Tibial artery (tissue), 4 donors: ENCODE results near the gene ST3GAL4.
"Not testable (repeated sequence)": the region's sequence is repeated elsewhere in the genome, so short reads cannot be mapped to it uniquely, and the experiment has no call there.

ENCODE experiments used
- DNase-seq, 2 donors: peaks; one replicate each; pipeline ENCODE4 v3.0.0-alpha.2; 2019
- H3K27ac ChIP-seq, 2 donors: fragments of 200-600 bp; sonication (generic) in 1 of 2; 1 replicate in 1 of 2; 2 replicates in 1 of 2; pipeline ENCODE4 v1.5.1; 2018 to 2019; ENCODE audit warnings: mild to moderate bottlenecking in 1 of 2
- H3K27me3 ChIP-seq, 2 donors: fragments of 200-600 bp; sonication (generic) in 1 of 2; one replicate each; pipeline versions ENCODE4 v1.5.1 to v1.6.0; 2016 to 2019
- H3K36me3 ChIP-seq, 3 donors: fragments of 200-600 bp; sonication (generic) in 2 of 3; one replicate each; pipeline ENCODE4 v1.5.1; 2016 to 2019; ENCODE audit warnings: mild to moderate bottlenecking in 2 of 3
- H3K4me1 ChIP-seq, 4 donors: fragments of 200-600 bp; sonication (generic) in 2 of 4; 1 replicate in 3 of 4; 2 replicates in 1 of 4; pipeline ENCODE4 v1.5.1; 2016 to 2019
- H3K4me3 ChIP-seq, 2 donors: fragments of 200-600 bp; sonication (generic) in 1 of 2; 1 replicate in 1 of 2; 2 replicates in 1 of 2; pipeline ENCODE4 v1.5.1; 2018 to 2019; ENCODE audit warnings: mild to moderate bottlenecking in 2 of 2
- H3K9me3 ChIP-seq, 3 donors: fragments of 200-600 bp; sonication (generic) in 1 of 3; one replicate each; pipeline ENCODE4 v1.5.1; 2016 to 2019
- intact Hi-C: fragments of 100-400 bp; cut with DNase I; formaldehyde crosslinking; loops from one replicate; pipeline ENCODE4 v1.15.0; 2023; ENCODE audit warnings: low total_unique reads
- TF ChIP-seq, protein P1 (sequence below), 2 experiments: fragments of 200-600 bp in 1 of 2; fragments of 450-650 bp in 1 of 2; IDR thresholded peaks; one replicate each; pipeline ENCODE4 v1.5.1; 2017 to 2019; ENCODE audit warnings: antibody characterized with exemption in 2 of 2, mild to moderate bottlenecking in 1 of 2, moderate library complexity in 1 of 2

ST3GAL4 gene

DNA sequence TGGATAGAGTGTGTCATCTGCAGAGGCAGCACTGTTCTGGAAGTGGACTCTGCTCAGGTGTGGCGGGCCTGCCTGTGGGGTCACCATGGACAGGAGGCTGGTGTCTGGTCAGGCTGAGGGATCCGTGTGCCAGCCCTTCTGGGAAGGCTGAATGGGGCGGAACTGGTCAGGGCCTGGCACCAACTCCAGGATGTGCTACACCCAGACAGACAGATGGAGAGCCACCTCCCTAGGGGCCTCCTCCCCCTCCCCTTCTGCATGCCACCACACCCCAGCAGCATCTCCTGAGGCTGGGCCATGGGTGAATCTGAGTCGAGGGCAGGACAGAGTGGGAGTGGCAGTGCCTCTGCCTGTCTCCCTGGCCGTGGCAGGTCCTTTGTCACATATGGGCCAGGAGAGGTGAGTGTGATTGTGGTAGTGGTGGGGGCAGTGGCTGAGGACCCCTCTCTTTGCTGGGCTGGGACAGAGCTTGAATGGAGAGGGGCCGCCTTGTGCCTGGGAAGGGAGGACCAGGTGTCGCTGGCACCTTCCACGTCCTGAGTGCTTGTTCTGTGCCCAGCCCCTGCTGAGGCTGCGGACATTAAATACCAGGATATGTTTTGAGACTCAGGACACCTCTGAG, 29.1 kb downstream of the ST3GAL4 start:
- Histone ChIP-seq H3K9me3 (no peaks in the 10 kb centered on the region), H3K4me3 (no peak overlapping the region), H3K27me3 (no peaks in the 10 kb centered on the region), H3K4me1 (peaks cover 0 to 27% (median 8%) of the 10 kb centered on the region in 4 donors), H3K27ac (no peak overlapping the region), H3K36me3 (no peaks in the 10 kb centered on the region)
- DNase-seq, result peak in 1 of 2 donors; percentile 48
- intact Hi-C loops, result no loop called here
- TF ChIP-seq, protein P1, sequence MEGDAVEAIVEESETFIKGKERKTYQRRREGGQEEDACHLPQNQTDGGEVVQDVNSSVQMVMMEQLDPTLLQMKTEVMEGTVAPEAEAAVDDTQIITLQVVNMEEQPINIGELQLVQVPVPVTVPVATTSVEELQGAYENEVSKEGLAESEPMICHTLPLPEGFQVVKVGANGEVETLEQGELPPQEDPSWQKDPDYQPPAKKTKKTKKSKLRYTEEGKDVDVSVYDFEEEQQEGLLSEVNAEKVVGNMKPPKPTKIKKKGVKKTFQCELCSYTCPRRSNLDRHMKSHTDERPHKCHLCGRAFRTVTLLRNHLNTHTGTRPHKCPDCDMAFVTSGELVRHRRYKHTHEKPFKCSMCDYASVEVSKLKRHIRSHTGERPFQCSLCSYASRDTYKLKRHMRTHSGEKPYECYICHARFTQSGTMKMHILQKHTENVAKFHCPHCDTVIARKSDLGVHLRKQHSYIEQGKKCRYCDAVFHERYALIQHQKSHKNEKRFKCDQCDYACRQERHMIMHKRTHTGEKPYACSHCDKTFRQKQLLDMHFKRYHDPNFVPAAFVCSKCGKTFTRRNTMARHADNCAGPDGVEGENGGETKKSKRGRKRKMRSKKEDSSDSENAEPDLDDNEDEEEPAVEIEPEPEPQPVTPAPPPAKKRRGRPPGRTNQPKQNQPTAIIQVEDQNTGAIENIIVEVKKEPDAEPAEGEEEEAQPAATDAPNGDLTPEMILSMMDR (IDR thresholded peaks at IDR 0.05), result no peak

DNA sequence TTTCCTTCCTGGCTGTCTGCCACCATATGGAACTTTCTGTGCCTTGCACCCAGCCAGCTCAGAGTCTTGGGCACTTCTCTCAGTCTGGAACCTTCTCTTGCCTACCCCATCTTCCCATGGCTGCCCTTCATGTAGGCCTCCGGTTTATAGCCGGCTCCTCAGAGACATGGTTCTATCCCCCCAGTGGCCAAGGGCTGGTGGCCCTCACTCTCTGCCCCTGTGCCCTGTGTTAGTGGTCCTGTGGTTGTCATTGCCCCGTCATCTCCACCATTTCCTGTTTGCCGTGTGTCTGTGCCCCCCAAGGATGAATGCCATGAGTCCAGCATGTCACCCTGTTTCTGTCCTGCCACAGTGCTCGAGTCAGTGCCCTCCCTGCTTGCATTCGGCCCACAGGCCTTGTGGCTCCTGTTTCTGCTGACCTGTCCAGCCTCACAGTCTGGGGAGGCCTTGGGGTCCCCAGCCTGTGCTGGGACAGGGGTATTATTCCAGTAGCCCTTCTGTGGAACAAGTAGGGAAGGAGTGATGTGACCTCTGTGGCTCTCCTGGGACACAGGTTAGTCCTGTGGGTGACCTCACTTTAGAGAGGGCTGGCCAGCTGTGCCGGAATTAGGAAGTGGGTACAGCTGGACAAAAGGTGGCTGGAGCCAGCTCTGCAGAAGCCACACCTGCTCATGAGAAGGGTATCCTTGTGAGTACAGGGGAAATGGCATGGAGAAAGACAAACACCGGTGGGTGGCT, 30.7 kb downstream of the ST3GAL4 start:
- intact Hi-C loops, result no loop called here
- no peaks in the 10 kb centered on the region for H3K9me3 ChIP-seq
- H3K27me3 ChIP-seq, result no peaks in the 10 kb centered on the region
- peak in 1 of 2 donors; percentile 35 for DNase-seq
- no peak overlapping the region for H3K27ac ChIP-seq
- no peaks in the 10 kb centered on the region for H3K36me3 ChIP-seq
- peaks cover 0 to 27% (median 8%) of the 10 kb centered on the region in 4 donors for H3K4me1 ChIP-seq
- H3K4me3 ChIP-seq, result no peak overlapping the region
- TF ChIP-seq, protein P1 (IDR thresholded peaks at IDR 0.05), result no peak

DNA sequence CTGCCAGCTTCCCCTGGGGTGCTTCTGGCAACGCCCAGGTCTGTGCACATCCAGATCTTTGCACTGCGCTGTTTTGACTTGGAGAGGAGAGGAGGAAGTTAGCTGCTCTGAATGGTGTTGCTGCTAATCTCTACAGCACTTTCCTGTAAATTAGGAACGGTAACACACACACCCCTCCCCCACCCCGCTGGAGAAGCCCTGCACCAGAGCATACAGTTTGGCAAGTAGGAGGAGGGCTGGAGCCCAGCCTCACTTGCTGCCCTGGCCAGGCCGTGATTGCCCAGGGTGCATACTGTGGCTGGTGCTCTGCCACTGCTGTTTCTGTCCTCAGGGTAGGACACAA, 31.2 kb downstream of the ST3GAL4 start:
- H3K36me3 ChIP-seq, intact Hi-C loops, H3K27me3 ChIP-seq, H3K9me3 ChIP-seq, H3K27ac ChIP-seq, H3K4me3 ChIP-seq: not testable (repeated sequence)
- peak in 1 of 2 donors; percentile 56 for DNase-seq
- peaks cover 0 to 27% (median 8%) of the 10 kb centered on the region in 4 donors for H3K4me1 ChIP-seq

DNA sequence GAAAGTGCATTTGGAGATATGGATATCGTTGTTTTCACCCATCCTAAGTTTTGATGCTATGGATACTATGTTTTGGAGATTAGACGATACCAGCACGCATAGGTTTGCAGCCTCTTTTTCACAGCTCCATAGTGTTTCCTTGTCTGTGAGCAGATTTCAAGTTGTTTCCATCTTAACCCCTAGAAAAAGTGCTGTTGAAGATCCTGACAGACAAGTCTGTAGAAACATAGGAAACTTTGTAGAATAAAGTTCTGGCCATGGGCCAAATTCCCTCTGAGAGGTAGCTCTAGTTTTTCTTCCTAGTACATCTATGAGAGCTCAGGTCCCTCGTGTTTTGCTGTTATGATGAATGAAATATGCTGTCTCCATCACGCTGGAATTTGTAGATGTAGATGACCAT, 32.4 kb downstream of the ST3GAL4 start:
- DNase-seq, result no peak
- Histone ChIP-seq H3K36me3 (no peaks in the 10 kb centered on the region), H3K27me3 (no peaks in the 10 kb centered on the region), H3K9me3 (no peaks in the 10 kb centered on the region), H3K4me1 (peaks cover 0 to 31% (median 9%) of the 10 kb centered on the region in 4 donors), H3K27ac (no peak overlapping the region), H3K4me3 (no peak overlapping the region)
- intact Hi-C loops, result no loop called here
- TF ChIP-seq, protein P1 (IDR thresholded peaks at IDR 0.05), result no peak

DNA sequence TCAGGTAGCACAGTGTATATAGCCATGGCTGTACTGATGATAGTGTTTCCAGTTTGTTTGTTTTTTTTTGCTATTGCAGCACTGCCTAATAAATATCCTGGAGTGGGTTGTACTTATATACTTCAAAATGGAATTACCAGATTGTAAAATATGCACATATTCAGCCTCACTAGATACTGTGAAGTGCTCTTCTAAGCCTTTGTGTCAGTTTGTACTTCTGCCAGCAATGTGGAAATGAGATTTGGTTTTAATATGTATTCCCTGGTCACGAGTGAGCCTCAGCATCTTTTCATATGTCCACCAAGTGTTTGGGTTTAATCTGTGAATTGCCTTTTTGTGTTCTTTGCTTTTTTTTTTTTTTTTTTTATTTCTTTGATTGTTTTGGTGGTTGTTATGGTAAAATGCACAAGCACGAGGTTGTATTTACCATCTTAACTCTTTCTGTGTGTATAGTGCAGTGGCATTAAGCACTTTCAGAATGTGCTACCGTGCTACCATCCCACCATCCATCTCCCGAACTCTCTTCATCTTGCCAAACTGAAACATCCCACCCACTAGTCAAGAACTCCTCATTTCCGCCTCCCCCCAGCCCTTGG, 34.9 kb downstream of the ST3GAL4 start:
- Histone ChIP-seq H3K36me3 (no peaks in the 10 kb centered on the region), H3K27me3 (no peaks in the 10 kb centered on the region), H3K27ac (no peak overlapping the region), H3K4me1 (peaks cover 0 to 30% (median 9%) of the 10 kb centered on the region in 4 donors), H3K9me3 (no peaks in the 10 kb centered on the region), H3K4me3 (no peak overlapping the region)
- DNase-seq, result no peak
- TF ChIP-seq, protein P1 (IDR thresholded peaks at IDR 0.05), result no peak
- intact Hi-C loops, result no loop called here
